Right hindlimb (tissue), 1 donor: ENCODE results near the gene ROR1.

Experiments used
- DNase-seq: peaks from one replicate; pipeline ENCODE4 v3.0.0-alpha.2; 2018

The ROR1 gene

GRCh38 chr1:63773815-63774616, at the start of gene ROR1:
Gene ROR1 (plus strand): TSS chr1:63774017.
- peak; percentile 92 for DNase-seq

GRCh38 chr1:63724375-63724899, 49.4 kb upstream of the ROR1 start:
- DNase-seq, result no peak

- DNase-seq, result no peak
These were observed 45.1 kb upstream of the ROR1 start for GRCh38 chr1:63728611-63729226.

- DNase-seq, result no peak
These were observed 44.6 kb upstream of the ROR1 start for GRCh38 chr1:63729227-63729620.

- no peak for DNase-seq
These were observed 43.6 kb upstream of the ROR1 start for GRCh38 chr1:63730211-63730610.

GRCh38 chr1:63731117-63732043, 42.4 kb upstream of the ROR1 start:
- peak; percentile 70 for DNase-seq

GRCh38 chr1:63732666-63733065, 41.2 kb upstream of the ROR1 start:
- DNase-seq, result no peak

- DNase-seq, result no peak
These were observed 35.0 kb upstream of the ROR1 start for GRCh38 chr1:63738772-63739171.

- no peak for DNase-seq
These were observed 34.4 kb upstream of the ROR1 start for GRCh38 chr1:63739452-63739851.

GRCh38 chr1:63740432-63740831, 33.4 kb upstream of the ROR1 start:
- no peak for DNase-seq

GRCh38 chr1:63742526-63742925, 31.3 kb upstream of the ROR1 start:
- no peak for DNase-seq

- DNase-seq, result peak; percentile 43
These were observed 30.0 kb upstream of the ROR1 start for GRCh38 chr1:63743781-63744180.

- DNase-seq, result peak; percentile 59
These were observed 27.5 kb upstream of the ROR1 start for GRCh38 chr1:63746129-63746864.

- peak; percentile 89 for DNase-seq
These were observed 26.4 kb upstream of the ROR1 start for GRCh38 chr1:63747445-63747844.

GRCh38 chr1:63748046-63748580, 25.7 kb upstream of the ROR1 start:
- no peak for DNase-seq

- DNase-seq, result no peak
These were observed 25.2 kb upstream of the ROR1 start for GRCh38 chr1:63748641-63749040.

- DNase-seq, result no peak
These were observed 23.1 kb upstream of the ROR1 start for GRCh38 chr1:63750721-63751120.

GRCh38 chr1:63752176-63752575, 21.6 kb upstream of the ROR1 start:
- no peak for DNase-seq

GRCh38 chr1:63753591-63753990, 20.2 kb upstream of the ROR1 start:
- DNase-seq, result no peak

GRCh38 chr1:63756839-63757238, 17.0 kb upstream of the ROR1 start:
- DNase-seq, result no peak

GRCh38 chr1:63757334-63757733, 16.5 kb upstream of the ROR1 start:
- no peak for DNase-seq

- DNase-seq, result no peak
These were observed 15.0 kb upstream of the ROR1 start for GRCh38 chr1:63758791-63759190.
